ENCODE results near the gene OR10H5.
"Not testable (repeated sequence)": the region's sequence is repeated elsewhere in the genome, so short reads cannot be mapped to it uniquely, and the experiment has no call there.

The OR10H5 gene

GRCh38 chr19:15787611-15788155 lies at the start of gene OR10H5:
Gene OR10H5, plus strand, starts transcription at chr19:15787661. Its CDS starts 6,388 bp downstream, at chr19:15794049.
- no peak for FAIRE-seq
- TF ChIP-seq CTCF (IDR thresholded peaks at IDR 0.05; ENCODE audit: insufficient read depth, missing control alignments), result no peak

DNA sequence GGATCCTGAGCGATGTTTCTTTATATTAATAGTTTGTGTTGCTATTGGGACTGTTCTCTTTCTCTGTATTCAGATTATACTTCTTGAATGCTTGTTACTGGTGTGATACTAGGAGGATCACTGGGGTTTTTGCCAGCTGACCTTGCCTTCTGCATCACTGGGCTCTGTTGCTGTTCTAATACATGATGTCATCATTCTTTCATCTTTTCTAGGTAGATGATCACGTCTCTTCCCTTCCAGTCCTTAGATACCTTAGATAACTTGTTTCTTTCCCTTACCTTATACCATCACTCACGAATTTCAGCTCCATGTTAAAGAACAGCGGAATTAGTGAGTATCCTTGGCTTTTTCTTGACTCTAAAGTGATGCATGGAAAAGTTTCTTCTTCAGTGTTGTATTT lies 49.7 kb upstream of the OR10H5 start, which contains the start of gene OR10H3:
Gene OR10H3, plus strand, starts transcription at position 264 of the 400 bp plus-strand sequence. CDS start 3,408 bp downstream, outside the sequence.
- no peak for DNase-seq (ENCODE audit: insufficient read length, low spot score)
- no peak for FAIRE-seq
- TF ChIP-seq CTCF (IDR thresholded peaks at IDR 0.05; ENCODE audit: insufficient read depth, missing control alignments), result no peak

More at GRCh38 chr19:15787611-15788155, at the start of gene OR10H5:
- DNase-seq (ENCODE audit: insufficient read length, low spot score), result no peak

- no peak for DNase-seq (ENCODE audit: insufficient read length, low spot score)
- no peak for TF ChIP-seq CTCF (IDR thresholded peaks at IDR 0.05; ENCODE audit: insufficient read depth, missing control alignments)
- FAIRE-seq, result no peak
Observed at GRCh38 chr19:15740785-15741184, 46.7 kb upstream of the OR10H5 start.

GRCh38 chr19:15748239-15748638 lies 39.2 kb upstream of the OR10H5 start:
- no peak for FAIRE-seq
- no peak for DNase-seq (ENCODE audit: insufficient read length, low spot score)
- TF ChIP-seq CTCF (IDR thresholded peaks at IDR 0.05; ENCODE audit: insufficient read depth, missing control alignments), result no peak

DNA sequence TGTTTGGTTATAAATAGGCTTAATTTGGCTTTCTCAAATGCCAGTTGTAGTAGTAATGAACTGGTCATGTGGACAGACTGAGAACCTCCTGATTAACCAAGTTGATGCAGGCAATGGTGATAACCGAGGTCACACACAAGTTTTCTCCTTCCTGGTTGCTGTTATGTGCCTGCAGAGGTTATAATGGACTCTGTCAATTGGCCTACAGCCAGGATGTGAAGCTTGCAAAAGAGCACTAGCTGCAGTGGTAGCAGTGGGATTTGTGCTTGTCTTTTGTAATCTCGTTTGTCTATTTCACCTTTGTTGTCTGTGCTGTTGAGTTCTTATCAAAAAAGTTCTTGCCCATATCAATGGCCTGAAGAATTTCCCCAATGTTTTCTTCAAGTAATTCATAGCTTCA lies 29.1 kb upstream of the OR10H5 start:
- TF ChIP-seq CTCF (IDR thresholded peaks at IDR 0.05; ENCODE audit: insufficient read depth, missing control alignments), result no peak
- no peak for FAIRE-seq
- DNase-seq (ENCODE audit: insufficient read length, low spot score), result no peak

DNA sequence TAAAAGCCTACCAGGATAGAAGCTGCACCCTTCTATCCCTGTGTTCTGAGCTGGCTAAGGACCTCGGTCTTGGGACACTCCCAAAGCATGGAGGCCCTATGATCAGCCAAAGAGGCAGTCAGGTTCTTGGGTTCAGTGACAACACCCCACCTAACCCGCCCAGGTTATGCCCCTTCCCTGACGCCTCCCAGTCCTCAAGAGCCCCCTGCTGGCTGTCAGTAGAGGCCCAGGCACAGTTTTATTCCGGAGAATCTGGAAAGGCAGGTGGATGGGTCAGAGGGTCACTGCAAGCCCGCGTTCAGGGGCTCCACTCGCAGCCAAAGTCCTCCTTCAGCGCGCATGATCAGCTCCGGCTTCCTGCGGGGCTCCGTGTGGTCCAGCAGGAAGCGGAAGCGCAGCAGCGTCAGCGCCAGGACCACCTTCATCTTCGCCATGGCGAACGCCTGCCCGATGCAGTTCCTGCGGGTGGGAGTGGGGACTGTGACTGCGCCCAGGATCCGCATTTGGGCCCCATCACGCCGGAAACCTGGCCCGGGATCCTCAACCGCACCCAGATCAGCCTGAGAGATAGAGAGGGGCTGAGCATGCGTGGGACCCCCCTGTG lies 27.4 kb upstream of the OR10H5 start:
- no peak for DNase-seq (ENCODE audit: insufficient read length, low spot score)
- no peak for FAIRE-seq
- TF ChIP-seq CTCF (IDR thresholded peaks at IDR 0.05; ENCODE audit: insufficient read depth, missing control alignments), result peak; percentile 3

DNA sequence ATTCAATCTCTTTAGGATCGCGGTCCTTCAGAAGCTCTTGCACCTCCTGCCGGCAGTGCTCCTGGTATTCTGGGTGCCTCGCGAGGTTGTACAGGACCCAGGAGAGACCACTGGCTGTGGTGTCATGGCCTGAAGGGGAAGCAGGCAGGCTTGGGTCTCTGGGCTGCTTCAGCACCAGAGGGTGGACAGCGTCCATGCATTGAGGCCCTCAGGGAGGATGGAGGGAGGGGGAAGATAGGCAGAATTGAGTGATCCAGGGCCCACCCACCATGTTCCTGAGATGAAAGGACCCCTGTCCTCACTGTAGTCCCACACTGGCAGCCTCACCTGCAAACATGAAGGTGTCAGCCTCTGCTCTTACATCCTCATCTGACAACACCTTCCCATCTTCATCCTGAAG lies 17.9 kb upstream of the OR10H5 start:
- no peak for TF ChIP-seq CTCF (IDR thresholded peaks at IDR 0.05; ENCODE audit: insufficient read depth, missing control alignments)
- DNase-seq (ENCODE audit: insufficient read length, low spot score), result no peak
- no peak for FAIRE-seq

DNA sequence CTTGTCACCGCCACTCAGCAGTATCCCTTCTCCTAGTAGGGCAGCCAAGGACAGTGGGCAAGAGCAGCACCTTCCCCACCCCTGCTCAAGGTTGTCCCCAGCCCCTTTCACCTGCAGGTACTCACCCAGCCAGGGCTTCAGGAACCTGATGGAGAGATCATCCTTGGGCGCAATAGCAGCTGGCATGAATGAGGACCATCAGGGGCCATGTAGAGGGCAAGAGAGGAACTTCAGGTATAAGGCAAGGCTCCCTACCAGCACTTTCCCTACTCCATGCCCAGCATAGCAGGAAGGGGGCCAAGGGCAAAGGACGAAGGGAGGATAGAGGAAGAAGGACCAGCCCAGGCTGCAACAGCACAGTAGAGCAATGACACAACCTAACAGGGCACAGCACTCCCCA lies 13.3 kb upstream of the OR10H5 start:
- not testable (repeated sequence) for DNase-seq (ENCODE audit: insufficient read length, low spot score); FAIRE-seq

All from D721Med (cell line).